Natural killer cell (primary cell): Measurements from ENCODE around the gene PYROXD2. TPM values are rescaled to one million over a fixed set of nuclear protein-coding genes. Genes with fewer than 3 reads are reported as not detected.

Source experiments
- ATAC-seq, 3 donors: fragments of 150-1000 bp in 2 of 3; fragments of 200-7000 bp in 1 of 3; cut with Tn5 transposase; 1 replicate in 1 of 3; 2 replicates in 2 of 3; pipeline ENCODE4 v1.10.0; 2021; ENCODE audit warnings: mild to moderate bottlenecking in 2 of 3, moderate library complexity in 2 of 3
- DNase-seq, 2 donors: peaks; one replicate each; pipeline versions ENCODE4 v3.0.0 to v3.0.0-alpha.2; 2013 to 2021; ENCODE audit warnings: mixed read lengths in 1 of 2
- H3K27ac ChIP-seq: one replicate; pipeline ENCODE4 v1.5.1; 2013; ENCODE audit warnings: mild to moderate bottlenecking, low read length
- H3K27me3 ChIP-seq: one replicate; pipeline ENCODE4 v1.6.1; 2013; ENCODE audit warnings: low read length; ENCODE audit not compliant: control insufficient read depth, insufficient read depth
- H3K36me3 ChIP-seq: one replicate; pipeline ENCODE4 v1.6.1; 2013; ENCODE audit warnings: low read length; ENCODE audit not compliant: control insufficient read depth, insufficient read depth
- H3K4me1 ChIP-seq: one replicate; pipeline ENCODE4 v1.6.1; 2013; ENCODE audit warnings: low read length; ENCODE audit not compliant: control insufficient read depth, insufficient read depth
- H3K4me3 ChIP-seq: one replicate; pipeline ENCODE4 v1.5.1; 2013; ENCODE audit warnings: low read length
- H3K9me3 ChIP-seq: one replicate; pipeline ENCODE4 v1.6.1; 2013; ENCODE audit warnings: low read length; ENCODE audit not compliant: control insufficient read depth, insufficient read depth
- H3K27ac Mint-ChIP-seq, 2 donors: one replicate each; pipeline ENCODE4 v1.8.0; 2022; ENCODE audit warnings: mild to moderate bottlenecking in 2 of 2, mixed read lengths in 2 of 2, moderate library complexity in 1 of 2
- H3K27me3 Mint-ChIP-seq, 2 donors: one replicate each; pipeline ENCODE4 v1.8.0; 2022; ENCODE audit warnings: low read depth in 2 of 2, mixed read lengths in 2 of 2
- H3K36me3 Mint-ChIP-seq: one replicate; pipeline ENCODE4 v1.8.0; 2022; ENCODE audit warnings: mixed read lengths
- H3K4me1 Mint-ChIP-seq, 2 donors: one replicate each; pipeline ENCODE4 v1.8.0; 2022; ENCODE audit warnings: mixed read lengths in 2 of 2
- H3K4me3 Mint-ChIP-seq: one replicate; pipeline ENCODE4 v1.8.0; 2022; ENCODE audit warnings: mild to moderate bottlenecking, moderate library complexity, mixed read lengths
- H3K9me3 Mint-ChIP-seq, 2 donors: one replicate each; pipeline ENCODE4 v1.8.0; 2022; ENCODE audit warnings: mixed read lengths in 2 of 2
- WGBS: methylation state at CpG from one replicate; pipeline ENCODE4 v1.1.7; 2013; ENCODE audit warnings: missing lambda C conversion rate; ENCODE audit not compliant: insufficient coverage; 5-methylcytosine and 5-hydroxymethylcytosine counted together
- intact Hi-C: fragments of 100-400 bp; cut with micrococcal nuclease; formaldehyde crosslinking; loops from one replicate; pipeline ENCODE4 v1.14.2; 2022
- total RNA-seq, 4 donors: library from RNA; stranded (reverse); fragments of 120-200 nt in 1 of 4; gene quantifications; one replicate each; pipeline versions ENCODE4 v1.2.3 to v1.2.4, GENCODE V29; 2013 to 2022
- TF ChIP-seq, protein P1 (sequence below): fragments of 200-600 bp; IDR thresholded peaks from one replicate; pipeline ENCODE4 v1.8.0; 2022; ENCODE audit warnings: antibody characterized with exemption

The PYROXD2 gene
- total RNA-seq, 3 donors from 2014 or later (not counting 1 experiment from before 2014, with no cell fraction given): 20.8 to 28.2 (median 28.0) TPM

DNA sequence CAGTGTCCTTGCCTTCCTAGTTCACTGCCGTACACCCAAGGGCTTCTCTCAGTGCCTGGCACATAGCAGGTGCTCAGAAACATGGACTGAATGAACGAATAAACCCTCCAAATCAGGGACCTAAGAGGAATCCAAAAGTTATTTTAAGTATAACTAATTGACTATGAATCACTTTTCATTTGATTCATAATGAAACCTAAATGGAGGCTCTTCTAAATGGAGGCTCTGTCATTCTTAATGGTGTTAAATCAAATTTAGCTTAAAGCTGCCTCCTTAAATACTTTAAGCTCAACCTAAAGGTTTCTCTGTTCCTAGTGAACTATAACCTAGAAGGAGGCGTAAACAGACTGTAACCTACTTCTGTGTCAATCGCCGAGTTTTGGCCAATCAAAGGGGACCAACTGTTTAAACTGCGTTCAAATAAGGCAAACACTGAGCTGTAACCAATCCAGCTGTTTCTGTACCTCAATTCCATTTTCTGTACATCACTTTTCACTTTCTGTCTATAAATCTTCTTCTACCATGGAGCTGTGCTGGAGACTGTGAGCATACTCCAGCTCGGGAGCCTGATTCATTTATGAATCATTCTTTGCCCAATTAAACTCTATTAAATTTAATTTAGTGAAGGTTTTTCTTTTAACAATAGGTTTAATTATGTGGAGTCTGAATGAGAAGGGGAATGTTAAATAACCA lies 11.0 kb downstream of the PYROXD2 start:
- intact Hi-C loops: no loop called here
- no peaks in the 10 kb centered on the region for H3K9me3 Mint-ChIP-seq
- H3K36me3 Mint-ChIP-seq: no peaks in the 10 kb centered on the region
- WGBS: 86% methylated on average over 6 of the region's 7 CpGs
- no peak overlapping the region for H3K27ac ChIP-seq
- no peak overlapping the region for H3K4me3 Mint-ChIP-seq
- H3K36me3 ChIP-seq: peaks cover 14% of the 10 kb centered on the region
- no peaks in the 10 kb centered on the region for H3K27me3 Mint-ChIP-seq
- H3K4me3 ChIP-seq: no peak overlapping the region
- no peak for DNase-seq
- ATAC-seq: no peak
- TF ChIP-seq, protein P1, sequence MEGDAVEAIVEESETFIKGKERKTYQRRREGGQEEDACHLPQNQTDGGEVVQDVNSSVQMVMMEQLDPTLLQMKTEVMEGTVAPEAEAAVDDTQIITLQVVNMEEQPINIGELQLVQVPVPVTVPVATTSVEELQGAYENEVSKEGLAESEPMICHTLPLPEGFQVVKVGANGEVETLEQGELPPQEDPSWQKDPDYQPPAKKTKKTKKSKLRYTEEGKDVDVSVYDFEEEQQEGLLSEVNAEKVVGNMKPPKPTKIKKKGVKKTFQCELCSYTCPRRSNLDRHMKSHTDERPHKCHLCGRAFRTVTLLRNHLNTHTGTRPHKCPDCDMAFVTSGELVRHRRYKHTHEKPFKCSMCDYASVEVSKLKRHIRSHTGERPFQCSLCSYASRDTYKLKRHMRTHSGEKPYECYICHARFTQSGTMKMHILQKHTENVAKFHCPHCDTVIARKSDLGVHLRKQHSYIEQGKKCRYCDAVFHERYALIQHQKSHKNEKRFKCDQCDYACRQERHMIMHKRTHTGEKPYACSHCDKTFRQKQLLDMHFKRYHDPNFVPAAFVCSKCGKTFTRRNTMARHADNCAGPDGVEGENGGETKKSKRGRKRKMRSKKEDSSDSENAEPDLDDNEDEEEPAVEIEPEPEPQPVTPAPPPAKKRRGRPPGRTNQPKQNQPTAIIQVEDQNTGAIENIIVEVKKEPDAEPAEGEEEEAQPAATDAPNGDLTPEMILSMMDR: no peak
- no peaks in the 10 kb centered on the region for H3K9me3 ChIP-seq
- H3K27me3 ChIP-seq: no peaks in the 10 kb centered on the region
- H3K4me1 ChIP-seq: no peaks in the 10 kb centered on the region
- no peak overlapping the region for H3K27ac Mint-ChIP-seq
- peaks cover 0 to under 1% of the 10 kb centered on the region in 2 donors for H3K4me1 Mint-ChIP-seq

DNA sequence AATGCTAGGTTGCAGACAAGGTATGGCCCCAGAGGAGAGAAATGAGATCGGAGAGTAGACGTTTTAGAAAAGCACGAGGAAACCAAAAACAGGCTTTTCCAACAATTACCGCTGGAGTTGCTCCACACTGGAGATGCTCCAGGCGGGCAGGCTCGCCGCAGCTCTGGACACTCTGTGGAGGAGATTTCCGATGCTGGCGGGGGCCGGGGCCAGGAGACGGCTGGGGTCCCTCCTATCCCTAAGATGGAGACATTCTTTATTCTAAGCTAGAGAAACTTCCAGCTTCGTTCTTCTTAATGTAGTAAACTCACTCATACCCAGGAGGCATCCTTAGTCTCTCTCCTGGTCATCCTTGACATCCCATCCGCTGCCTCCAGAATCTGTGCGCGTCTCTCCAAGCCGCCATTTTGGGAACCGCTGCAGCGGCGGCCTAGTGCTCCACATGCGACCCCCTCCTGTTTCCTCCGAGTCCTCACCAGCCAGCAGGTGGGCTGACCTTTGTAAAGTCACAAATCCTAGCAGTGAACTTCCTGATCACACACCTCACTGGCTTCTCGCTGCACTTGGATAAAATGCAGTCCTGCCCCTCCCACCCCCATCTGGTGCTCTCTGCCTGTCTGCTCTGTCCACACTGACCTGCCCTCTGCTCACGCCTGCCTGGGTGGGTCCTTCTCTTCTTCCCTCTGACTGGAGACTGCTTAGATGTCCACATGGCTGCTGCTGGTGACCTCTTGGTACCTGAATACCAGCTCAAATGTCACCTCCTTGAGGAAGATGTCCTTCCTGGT lies 11.9 kb downstream of the PYROXD2 start:
- Histone ChIP-seq H3K4me1 (no peaks in the 10 kb centered on the region), H3K27ac (no peak overlapping the region), H3K9me3 (no peaks in the 10 kb centered on the region), H3K4me3 (no peak overlapping the region), H3K36me3 (peaks cover 14% of the 10 kb centered on the region), H3K27me3 (no peaks in the 10 kb centered on the region)
- Mint-ChIP-seq H3K27me3 (no peaks in the 10 kb centered on the region), H3K27ac (no peak overlapping the region), H3K4me1 (peaks cover 0 to 3% of the 10 kb centered on the region in 2 donors), H3K36me3 (no peaks in the 10 kb centered on the region), H3K9me3 (no peaks in the 10 kb centered on the region), H3K4me3 (no peak overlapping the region)
- intact Hi-C loops: no loop called here
- WGBS: 98% methylated on average over 23 of the region's 23 CpGs
- DNase-seq: no peak
- ATAC-seq: no peak
- TF ChIP-seq, protein P1: no peak

DNA sequence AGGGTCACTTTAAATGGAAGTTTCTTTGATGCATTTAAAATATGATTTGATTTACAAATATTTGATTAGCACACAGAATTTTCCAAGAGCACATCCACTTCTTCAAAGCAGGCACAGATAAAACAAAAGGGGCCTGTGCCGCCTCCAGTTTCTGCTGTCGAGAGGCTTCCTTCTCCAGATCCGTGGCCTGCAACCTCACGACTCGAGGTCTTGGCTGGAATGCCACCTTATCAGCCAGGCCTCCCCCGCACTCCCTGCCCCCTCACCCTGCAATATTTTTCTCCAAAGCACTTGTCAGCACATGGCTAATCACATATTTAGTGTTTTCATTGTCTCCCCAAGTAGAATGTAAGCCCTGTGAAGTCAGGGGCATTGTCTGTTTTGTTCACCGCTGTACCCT lies 12.5 kb downstream of the PYROXD2 start:
- DNase-seq (no peak), ATAC-seq (no peak)
- no peak overlapping the region for H3K4me3 ChIP-seq
- no peaks in the 10 kb centered on the region for H3K27me3 ChIP-seq
- Mint-ChIP-seq H3K27me3 (no peaks in the 10 kb centered on the region), H3K4me1 (peaks cover 0 to 7% of the 10 kb centered on the region in 2 donors), H3K27ac (no peak overlapping the region), H3K9me3 (no peaks in the 10 kb centered on the region), H3K36me3 (no peaks in the 10 kb centered on the region), H3K4me3 (no peak overlapping the region)
- TF ChIP-seq, protein P1: no peak
- intact Hi-C loops: no loop called here
- H3K27ac ChIP-seq: no peak overlapping the region
- H3K9me3 ChIP-seq: no peaks in the 10 kb centered on the region
- peaks cover 3% of the 10 kb centered on the region for H3K4me1 ChIP-seq
- 97% methylated on average over 7 of the region's 7 CpGs for WGBS
- peaks cover 14% of the 10 kb centered on the region for H3K36me3 ChIP-seq
